Thyroid gland (tissue), 4 donors: ENCODE measurements around the gene LRRC53. TPM values are rescaled to one million over a fixed set of nuclear protein-coding genes. Genes with fewer than 3 reads are reported as not detected.

Experiments used
- DNase-seq, 2 donors: peaks; one replicate each; pipeline ENCODE4 v3.0.0-alpha.2; 2019
- H3K27ac ChIP-seq, 3 donors: fragments of 200-600 bp; sonication (generic); 1 replicate in 2 of 3; 2 replicates in 1 of 3; pipeline ENCODE4 v1.5.1; 2016 to 2019; ENCODE audit warnings: mild to moderate bottlenecking in 1 of 3, moderate library complexity in 1 of 3
- H3K27me3 ChIP-seq: fragments of 200-600 bp; sonication (generic); one replicate; pipeline ENCODE4 v1.5.1; 2019
- H3K36me3 ChIP-seq, 2 donors: fragments of 200-600 bp; sonication (generic); one replicate each; pipeline ENCODE4 v1.5.1; 2016 to 2019
- H3K4me1 ChIP-seq, 2 donors: fragments of 200-600 bp; sonication (generic); one replicate each; pipeline ENCODE4 v1.5.1; 2017 to 2019
- H3K4me3 ChIP-seq, 3 donors: fragments of 200-600 bp; sonication (generic); replicated peaks in 1 of 3; 1 replicate in 2 of 3; 2 replicates in 1 of 3; pipeline ENCODE4 v1.5.1; 2016; ENCODE audit warnings: mild to moderate bottlenecking in 1 of 3
- H3K9me3 ChIP-seq: fragments of 200-600 bp; sonication (generic); one replicate; pipeline ENCODE4 v1.5.1; 2017
- POLR2A ChIP-seq, 2 donors: fragments of 450-650 bp; IDR thresholded peaks; one replicate each; pipeline ENCODE4 v1.6.1; 2017; ENCODE audit warnings: antibody characterized with exemption in 2 of 2, mild to moderate bottlenecking in 2 of 2, moderate library complexity in 1 of 2
- WGBS, 2 donors: methylation state at CpG; one replicate each; pipeline ENCODE4 v1.1.5; 2017; 5-methylcytosine and 5-hydroxymethylcytosine counted together
- intact Hi-C: fragments of 100-400 bp; cut with DNase I; formaldehyde crosslinking; loops from one replicate; pipeline ENCODE4 v1.15.1; 2023
- total RNA-seq, 4 donors: library from RNA; depleted of rRNA; stranded (reverse); fragments of >200 nt; gene quantifications; one replicate each; pipeline ENCODE4 v1.2.3, GENCODE V29; 2016
- TF ChIP-seq, protein P1 (sequence below), 6 experiments: fragments of 200-600 bp in 3 of 6; fragments of 450-650 bp in 3 of 6; sonication (generic) in 3 of 6; IDR thresholded peaks; one replicate each; pipeline ENCODE4 v1.5.1; 2016 to 2019; ENCODE audit warnings: antibody characterized with exemption in 6 of 6, mild to moderate bottlenecking in 2 of 6, inconsistent platforms in 1 of 6, moderate library complexity in 1 of 6

The LRRC53 gene
- total RNA-seq, 4 donors from 2014 or later = not detected

GRCh38 chr1:74502432-74502831, 10.0 kb downstream of the LRRC53 start:
- Histone ChIP-seq H3K27me3 (no peaks in the 10 kb centered on the region), H3K4me3 (no peak overlapping the region), H3K27ac (no peak overlapping the region), H3K36me3 (no peaks in the 10 kb centered on the region), H3K9me3 (no peaks in the 10 kb centered on the region), H3K4me1 (no peaks in the 10 kb centered on the region)
- WGBS, 2 donors = 33 to 36% methylated on average over 4 of the region's 4 CpGs
- intact Hi-C loops = no loop called here
- no peak for TF ChIP-seq POLR2A (IDR thresholded peaks at IDR 0.05)
- TF ChIP-seq, protein P1, sequence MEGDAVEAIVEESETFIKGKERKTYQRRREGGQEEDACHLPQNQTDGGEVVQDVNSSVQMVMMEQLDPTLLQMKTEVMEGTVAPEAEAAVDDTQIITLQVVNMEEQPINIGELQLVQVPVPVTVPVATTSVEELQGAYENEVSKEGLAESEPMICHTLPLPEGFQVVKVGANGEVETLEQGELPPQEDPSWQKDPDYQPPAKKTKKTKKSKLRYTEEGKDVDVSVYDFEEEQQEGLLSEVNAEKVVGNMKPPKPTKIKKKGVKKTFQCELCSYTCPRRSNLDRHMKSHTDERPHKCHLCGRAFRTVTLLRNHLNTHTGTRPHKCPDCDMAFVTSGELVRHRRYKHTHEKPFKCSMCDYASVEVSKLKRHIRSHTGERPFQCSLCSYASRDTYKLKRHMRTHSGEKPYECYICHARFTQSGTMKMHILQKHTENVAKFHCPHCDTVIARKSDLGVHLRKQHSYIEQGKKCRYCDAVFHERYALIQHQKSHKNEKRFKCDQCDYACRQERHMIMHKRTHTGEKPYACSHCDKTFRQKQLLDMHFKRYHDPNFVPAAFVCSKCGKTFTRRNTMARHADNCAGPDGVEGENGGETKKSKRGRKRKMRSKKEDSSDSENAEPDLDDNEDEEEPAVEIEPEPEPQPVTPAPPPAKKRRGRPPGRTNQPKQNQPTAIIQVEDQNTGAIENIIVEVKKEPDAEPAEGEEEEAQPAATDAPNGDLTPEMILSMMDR (IDR thresholded peaks at IDR 0.05) = no peak
- peak in 1 of 2 donors; percentile 6 for DNase-seq

DNA sequence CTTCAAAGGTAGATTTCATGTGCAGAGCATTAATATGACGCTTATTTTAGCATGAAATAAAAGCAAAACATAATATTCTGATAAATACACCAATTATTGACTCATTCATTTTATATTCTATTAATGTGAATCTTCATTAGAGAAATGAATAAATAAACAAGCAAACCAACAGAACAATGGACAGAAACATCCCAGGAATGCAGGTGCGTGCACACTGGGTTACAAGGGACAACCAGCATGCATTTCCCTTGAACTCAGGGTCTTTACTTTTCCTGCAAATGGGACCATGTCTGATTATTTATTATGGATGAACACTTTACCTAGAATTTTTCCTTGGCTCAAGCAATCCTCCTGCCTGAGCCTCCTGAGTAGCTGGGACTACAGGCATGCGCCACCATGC, 13.5 kb downstream of the LRRC53 start:
- Histone ChIP-seq H3K27me3 (no peaks in the 10 kb centered on the region), H3K4me1 (no peaks in the 10 kb centered on the region), H3K36me3 (no peaks in the 10 kb centered on the region), H3K4me3 (no peak overlapping the region), H3K27ac (no peak overlapping the region), H3K9me3 (no peaks in the 10 kb centered on the region)
- no peak for DNase-seq
- intact Hi-C loops = no loop called here
- no peak for TF ChIP-seq POLR2A (IDR thresholded peaks at IDR 0.05)
- TF ChIP-seq, protein P1 (IDR thresholded peaks at IDR 0.05) = no peak
- WGBS, 2 donors = 86 to 89% methylated on average over 3 of the region's 3 CpGs

- H3K27me3 ChIP-seq = no peaks in the 10 kb centered on the region
- intact Hi-C loops = no loop called here
These were observed 15.7 kb downstream of the LRRC53 start for GRCh38 chr1:74496669-74497068.

GRCh38 chr1:74486036-74486435, 26.4 kb downstream of the LRRC53 start:
- Histone ChIP-seq H3K27me3 (no peaks in the 10 kb centered on the region), H3K4me3 (no peak overlapping the region), H3K9me3 (no peaks in the 10 kb centered on the region), H3K4me1 (no peaks in the 10 kb centered on the region), H3K27ac (no peak overlapping the region), H3K36me3 (no peaks in the 10 kb centered on the region)
- intact Hi-C loops = no loop called here
- DNase-seq = no peak
- TF ChIP-seq POLR2A (IDR thresholded peaks at IDR 0.05) = no peak
- TF ChIP-seq, protein P1 (IDR thresholded peaks at IDR 0.05) = no peak
- 74 to 78% methylated on average over 1 of the region's 1 CpG for WGBS, 2 donors

More at GRCh38 chr1:74496669-74497068, 15.7 kb downstream of the LRRC53 start:
- TF ChIP-seq POLR2A (IDR thresholded peaks at IDR 0.05) = no peak
- TF ChIP-seq, protein P1 (IDR thresholded peaks at IDR 0.05) = no peak
- no peak for DNase-seq
- Histone ChIP-seq H3K36me3 (no peaks in the 10 kb centered on the region), H3K9me3 (no peaks in the 10 kb centered on the region), H3K4me3 (no peak overlapping the region), H3K4me1 (no peaks in the 10 kb centered on the region), H3K27ac (no peak overlapping the region)

GRCh38 chr1:74485622-74486021, 26.8 kb downstream of the LRRC53 start:
- Histone ChIP-seq H3K9me3 (no peaks in the 10 kb centered on the region), H3K27ac (no peak overlapping the region), H3K36me3 (no peaks in the 10 kb centered on the region), H3K4me3 (no peak overlapping the region), H3K27me3 (no peaks in the 10 kb centered on the region), H3K4me1 (no peaks in the 10 kb centered on the region)
- no peak for DNase-seq
- TF ChIP-seq, protein P1 (IDR thresholded peaks at IDR 0.05) = no peak
- TF ChIP-seq POLR2A (IDR thresholded peaks at IDR 0.05) = no peak
- 87 to 94% methylated on average over 3 of the region's 3 CpGs for WGBS, 2 donors
- intact Hi-C loops = no loop called here
